Right atrium auricular region (tissue), 2 donors: Measurements from ENCODE around the gene CHRNA4. TPM values are rescaled to one million over a fixed set of nuclear protein-coding genes. Genes with fewer than 3 reads are reported as not detected.
"Not testable (repeated sequence)": the region's sequence is repeated elsewhere in the genome, so short reads cannot be mapped to it uniquely, and the experiment has no call there.

ENCODE experiments used
- DNase-seq: peaks from one replicate; pipeline ENCODE4 v3.0.0-alpha.2; 2019; ENCODE audit warnings: low spot score
- H3K27ac ChIP-seq, 2 donors: fragments of 200-600 bp; sonication (generic); 1 replicate in 1 of 2; 2 replicates in 1 of 2; pipeline ENCODE4 v1.5.1; 2016 to 2019
- H3K27me3 ChIP-seq, 2 donors: fragments of 200-600 bp; sonication (generic); one replicate each; pipeline versions ENCODE4 v1.5.1 to v1.6.0; 2017 to 2019
- H3K36me3 ChIP-seq: fragments of 200-600 bp; sonication (generic); one replicate; pipeline ENCODE4 v1.5.1; 2016
- H3K4me1 ChIP-seq, 2 donors: fragments of 200-600 bp; sonication (generic); one replicate each; pipeline versions ENCODE4 v1.5.1 to v1.6.0; 2017 to 2019
- H3K4me3 ChIP-seq, 2 donors: fragments of 200-600 bp; sonication (generic); 1 replicate in 1 of 2; 2 replicates in 1 of 2; pipeline ENCODE4 v1.5.1; 2017 to 2019; ENCODE audit warnings: mild to moderate bottlenecking in 1 of 2, moderate library complexity in 1 of 2
- H3K9me3 ChIP-seq, 2 donors: fragments of 200-600 bp; sonication (generic); one replicate each; pipeline ENCODE4 v1.5.1; 2019
- total RNA-seq, 2 donors: library from RNA; depleted of rRNA; stranded (reverse); fragments of >200 nt; gene quantifications; one replicate each; pipeline ENCODE4 v1.1.0, GENCODE V29; 2016
- TF ChIP-seq, protein P1 (sequence below), 2 donors: fragments of 200-600 bp; sonication (generic); IDR thresholded peaks; one replicate each; pipeline ENCODE4 v1.5.1; 2019; ENCODE audit warnings: antibody characterized with exemption in 2 of 2

The CHRNA4 gene
- total RNA-seq, 2 donors from 2014 or later = not detected

DNA sequence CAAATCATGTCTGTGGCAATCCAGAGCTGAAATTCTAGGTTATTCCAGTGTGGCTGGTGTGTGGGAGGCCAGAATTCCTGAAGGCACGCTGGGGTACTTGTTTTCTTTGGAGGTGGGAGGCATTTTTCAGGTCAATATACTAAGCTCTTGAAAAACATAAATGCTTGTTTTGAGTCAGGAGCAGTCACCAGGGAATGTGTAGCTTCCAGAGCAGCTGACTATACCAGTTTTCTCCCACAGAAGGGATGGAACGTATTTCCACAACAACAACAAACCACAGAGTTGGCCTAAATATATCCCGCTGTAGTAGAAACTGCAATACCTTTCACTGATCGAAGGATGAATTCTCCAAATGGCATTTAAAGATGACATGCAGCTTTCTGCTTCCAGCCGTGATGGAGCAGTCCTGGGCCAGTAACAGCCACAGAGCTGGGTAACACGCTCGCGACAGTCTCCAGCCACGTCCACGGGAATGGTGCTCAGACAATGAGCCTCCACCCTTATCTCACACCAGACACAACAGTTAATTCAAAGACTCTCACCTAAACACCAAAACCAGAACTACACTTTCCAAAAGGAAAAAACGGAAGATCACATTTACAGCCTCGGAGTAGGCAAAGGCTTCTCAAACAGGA lies 23.2 kb downstream of the CHRNA4 start:
- Histone ChIP-seq H3K4me1 (no peaks in the 10 kb centered on the region), H3K27me3 (no peaks in the 10 kb centered on the region), H3K27ac (no peak overlapping the region), H3K9me3 (no peaks in the 10 kb centered on the region), H3K36me3 (no peaks in the 10 kb centered on the region), H3K4me3 (no peak overlapping the region)
- DNase-seq = no peak
- TF ChIP-seq, protein P1, sequence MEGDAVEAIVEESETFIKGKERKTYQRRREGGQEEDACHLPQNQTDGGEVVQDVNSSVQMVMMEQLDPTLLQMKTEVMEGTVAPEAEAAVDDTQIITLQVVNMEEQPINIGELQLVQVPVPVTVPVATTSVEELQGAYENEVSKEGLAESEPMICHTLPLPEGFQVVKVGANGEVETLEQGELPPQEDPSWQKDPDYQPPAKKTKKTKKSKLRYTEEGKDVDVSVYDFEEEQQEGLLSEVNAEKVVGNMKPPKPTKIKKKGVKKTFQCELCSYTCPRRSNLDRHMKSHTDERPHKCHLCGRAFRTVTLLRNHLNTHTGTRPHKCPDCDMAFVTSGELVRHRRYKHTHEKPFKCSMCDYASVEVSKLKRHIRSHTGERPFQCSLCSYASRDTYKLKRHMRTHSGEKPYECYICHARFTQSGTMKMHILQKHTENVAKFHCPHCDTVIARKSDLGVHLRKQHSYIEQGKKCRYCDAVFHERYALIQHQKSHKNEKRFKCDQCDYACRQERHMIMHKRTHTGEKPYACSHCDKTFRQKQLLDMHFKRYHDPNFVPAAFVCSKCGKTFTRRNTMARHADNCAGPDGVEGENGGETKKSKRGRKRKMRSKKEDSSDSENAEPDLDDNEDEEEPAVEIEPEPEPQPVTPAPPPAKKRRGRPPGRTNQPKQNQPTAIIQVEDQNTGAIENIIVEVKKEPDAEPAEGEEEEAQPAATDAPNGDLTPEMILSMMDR (IDR thresholded peaks at IDR 0.05) = no peak

DNA sequence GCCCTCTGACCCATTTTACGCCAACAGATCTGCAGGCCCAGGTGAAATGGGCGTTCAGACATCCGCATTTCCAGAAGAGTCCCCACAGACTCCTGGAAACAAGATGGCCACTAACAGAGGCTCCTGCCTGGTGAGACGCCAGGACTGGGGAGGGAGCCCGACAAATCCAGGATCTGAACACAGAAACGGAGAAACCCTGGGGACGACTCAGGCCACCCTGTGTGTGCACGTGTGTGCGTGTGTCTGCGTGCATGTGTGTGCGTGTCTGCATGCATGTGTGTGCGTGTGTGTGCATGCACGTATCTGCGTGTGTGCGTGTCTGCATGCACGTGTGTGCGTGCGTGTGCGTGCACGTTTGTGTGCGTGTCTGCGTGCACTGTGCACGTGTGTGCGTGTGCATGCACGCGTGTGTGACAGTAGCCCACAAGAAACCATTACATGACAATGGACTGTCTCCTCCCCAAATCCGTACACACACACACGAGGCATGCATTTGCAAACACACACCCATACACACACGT lies 24.9 kb downstream of the CHRNA4 start:
- H3K9me3 ChIP-seq = no peaks in the 10 kb centered on the region
- H3K27me3 ChIP-seq = no peaks in the 10 kb centered on the region
- no peak overlapping the region for H3K27ac ChIP-seq
- no peak overlapping the region for H3K4me3 ChIP-seq
- no peaks in the 10 kb centered on the region for H3K36me3 ChIP-seq
- DNase-seq = no peak
- TF ChIP-seq, protein P1 (IDR thresholded peaks at IDR 0.05) = no peak
- no peaks in the 10 kb centered on the region for H3K4me1 ChIP-seq

DNA sequence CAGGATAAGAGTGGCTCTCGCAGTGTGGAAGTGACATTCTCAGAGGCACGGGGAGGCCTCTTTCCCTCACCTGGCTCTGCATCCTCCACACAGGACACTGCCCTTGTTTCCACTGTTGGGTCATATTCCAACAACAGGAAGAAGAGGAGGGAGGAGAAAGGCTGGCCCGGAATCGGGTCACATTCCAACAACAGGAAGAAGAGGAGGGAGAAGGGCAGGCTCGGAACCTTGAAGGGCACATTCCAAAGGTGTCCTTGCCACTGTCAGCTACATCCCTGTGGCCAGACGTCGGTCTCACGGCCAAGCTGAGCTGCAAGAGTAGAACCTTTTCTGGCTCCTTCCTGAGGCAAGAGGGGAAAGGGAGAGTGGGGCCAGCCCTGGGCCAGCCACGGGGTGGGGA lies 25.4 kb downstream of the CHRNA4 start:
- no peak for DNase-seq
- H3K4me3 ChIP-seq = no peak overlapping the region
- no peaks in the 10 kb centered on the region for H3K36me3 ChIP-seq
- TF ChIP-seq, protein P1 (IDR thresholded peaks at IDR 0.05) = no peak
- no peaks in the 10 kb centered on the region for H3K9me3 ChIP-seq
- no peaks in the 10 kb centered on the region for H3K27me3 ChIP-seq
- no peak overlapping the region for H3K27ac ChIP-seq
- no peaks in the 10 kb centered on the region for H3K4me1 ChIP-seq

DNA sequence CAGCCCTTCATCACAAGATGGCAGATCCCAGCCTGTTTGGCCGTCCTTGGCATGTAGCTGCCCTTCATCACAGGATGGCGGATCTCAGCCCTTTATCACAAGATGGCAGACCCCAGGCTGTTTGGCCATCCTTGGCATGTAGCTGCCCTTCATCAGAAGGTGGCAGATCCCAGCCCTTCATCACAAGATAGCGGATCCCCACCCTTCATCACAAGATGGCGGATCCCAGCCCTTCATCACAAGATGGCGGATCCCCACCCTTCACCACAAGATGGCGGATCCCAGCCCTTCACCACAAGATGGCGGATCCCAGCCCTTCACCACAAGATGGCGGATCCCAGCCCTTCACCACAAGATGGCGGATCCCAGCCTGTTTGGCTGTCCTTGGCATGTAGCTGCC lies 26.1 kb downstream of the CHRNA4 start:
- not testable (repeated sequence) for H3K27me3 ChIP-seq, H3K36me3 ChIP-seq, DNase-seq, H3K9me3 ChIP-seq, H3K4me1 ChIP-seq, H3K4me3 ChIP-seq, H3K27ac ChIP-seq

DNA sequence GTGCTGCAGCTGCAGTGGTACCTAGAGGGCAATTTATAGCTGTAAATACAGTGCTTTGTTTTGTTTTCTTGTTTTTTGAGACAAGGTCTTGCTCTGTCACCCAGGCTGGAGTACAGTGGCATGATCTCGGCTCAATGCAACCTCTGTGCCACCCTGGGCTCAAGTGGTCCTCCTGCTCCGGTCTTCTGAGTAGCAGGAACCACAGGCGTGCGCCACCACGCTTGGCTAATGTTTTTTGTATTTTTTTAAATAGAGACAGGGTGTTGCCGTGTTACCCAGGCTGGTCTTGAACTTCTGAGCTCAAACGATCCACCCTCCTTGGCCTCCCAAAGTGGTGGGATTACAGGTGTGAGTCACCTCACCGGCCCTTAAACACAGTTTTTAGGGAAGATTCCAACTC lies 26.8 kb downstream of the CHRNA4 start:
- Histone ChIP-seq H3K9me3 (no peaks in the 10 kb centered on the region), H3K4me1 (no peaks in the 10 kb centered on the region), H3K4me3 (no peak overlapping the region), H3K36me3 (no peaks in the 10 kb centered on the region), H3K27me3 (no peaks in the 10 kb centered on the region), H3K27ac (no peak overlapping the region)
- TF ChIP-seq, protein P1 (IDR thresholded peaks at IDR 0.05) = no peak
- no peak for DNase-seq

DNA sequence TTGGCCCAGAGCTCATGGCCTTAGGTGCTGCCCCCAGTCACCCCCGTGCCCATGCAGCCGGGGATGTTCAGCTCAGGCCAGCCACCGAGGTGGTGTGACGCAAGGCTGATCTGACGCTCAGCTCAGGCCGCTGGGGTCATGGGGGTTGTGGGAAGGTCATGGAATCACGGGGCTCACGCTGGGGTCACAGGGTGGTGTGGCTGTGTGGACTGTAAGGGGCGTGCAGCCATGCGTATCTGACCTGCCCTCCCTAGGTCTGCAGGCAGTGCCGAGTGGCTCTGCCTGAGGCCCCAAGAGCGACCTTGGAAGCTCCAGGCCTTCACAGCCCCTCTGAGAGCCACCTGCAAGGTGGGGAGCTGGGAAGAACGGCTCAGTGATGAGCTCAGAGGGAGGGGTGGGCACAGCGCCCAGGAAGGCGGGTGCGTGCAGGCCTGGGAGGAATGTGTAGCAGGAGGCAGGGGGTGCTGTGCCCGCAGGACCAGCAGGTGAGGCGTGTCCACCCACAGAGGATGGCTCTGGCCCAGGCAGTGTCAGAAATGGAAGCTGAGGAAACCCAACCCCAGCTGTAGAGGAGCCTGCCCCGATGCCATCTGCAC lies 27.8 kb downstream of the CHRNA4 start:
- Histone ChIP-seq H3K27me3 (no peaks in the 10 kb centered on the region), H3K36me3 (no peaks in the 10 kb centered on the region), H3K4me1 (no peaks in the 10 kb centered on the region), H3K4me3 (no peak overlapping the region), H3K9me3 (no peaks in the 10 kb centered on the region), H3K27ac (no peak overlapping the region)
- TF ChIP-seq, protein P1 (IDR thresholded peaks at IDR 0.05) = no peak
- no peak for DNase-seq
